ENCODE measurements around the gene SKAP1.

SKAP1 gene

DNA sequence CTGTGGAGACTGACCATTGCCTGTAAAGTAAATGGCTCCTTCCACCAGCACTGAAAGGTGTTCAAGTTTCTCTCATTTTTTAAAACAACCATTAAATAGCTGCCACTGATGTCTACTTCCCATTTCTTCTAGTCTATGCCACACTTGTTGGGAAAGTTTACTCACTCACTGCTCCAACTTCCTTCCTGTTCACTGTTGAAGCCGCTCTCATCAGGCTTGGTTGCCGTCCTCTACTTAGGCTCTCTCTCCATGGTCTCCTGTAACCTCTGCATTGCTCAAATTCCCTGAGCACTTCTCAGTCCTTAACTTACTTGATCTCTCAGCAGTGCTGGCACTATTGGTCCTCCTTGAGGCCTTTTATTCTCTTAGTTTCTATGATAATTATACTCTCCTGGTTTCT lies 290.1 kb downstream of the SKAP1 start:
- H3K18ac ChIP-seq (ENCODE audit: low read length), result no peak overlapping the region
- no peak overlapping the region for H2BK15ac ChIP-seq (ENCODE audit: low read length)
- H3K9ac ChIP-seq (ENCODE audit: low read depth, low read length, poor library complexity), result no peak overlapping the region
- H3K9me3 ChIP-seq (replicated peaks in 1 of 2; ENCODE audit: control insufficient read depth in 2 of 2, insufficient read depth in 1 of 2, low read depth in 1 of 2, low read length in 2 of 2), result no peaks in the 10 kb centered on the region
- H3K79me1 ChIP-seq (ENCODE audit: low read depth, low read length), result no peaks in the 10 kb centered on the region
- H3K36me3 ChIP-seq (replicated peaks in 1 of 2; ENCODE audit: control insufficient read depth in 2 of 2, insufficient read depth in 2 of 2, low read length in 2 of 2), result no peaks in the 10 kb centered on the region
- no peak overlapping the region for H3K14ac ChIP-seq (ENCODE audit: low read length)
- no peak overlapping the region for H3K27ac ChIP-seq (replicated peaks; ENCODE audit: low read length)
- no peak overlapping the region for H4K8ac ChIP-seq (ENCODE audit: low read depth, low read length)
- no peaks in the 10 kb centered on the region for H3K4me1 ChIP-seq (ENCODE audit: control insufficient read depth in 2 of 2, insufficient read depth in 1 of 2, low read depth in 1 of 2, low read length in 2 of 2)
- H3K27me3 ChIP-seq (ENCODE audit: control insufficient read depth in 3 of 3, insufficient read depth in 3 of 3, low read depth in 1 of 3, low read length in 3 of 3), result peaks cover 0 to 37% (median 0%) of the 10 kb centered on the region in 3 experiments
- H3K4ac ChIP-seq (ENCODE audit: low read length), result no peak overlapping the region
- H3K4me2 ChIP-seq (ENCODE audit: insufficient read depth, low read length, poor library complexity, severe bottlenecking), result no peak overlapping the region
- H3K4me3 ChIP-seq (ENCODE audit: low read length in 2 of 2), result no peak overlapping the region
- no peak overlapping the region for H3K23ac ChIP-seq (ENCODE audit: low read depth, low read length, poor library complexity)
- H4K91ac ChIP-seq (ENCODE audit: low read depth, low read length, poor library complexity), result no peak overlapping the region
- H2BK5ac ChIP-seq (ENCODE audit: low read length), result no peak overlapping the region
- no peak for DNase-seq (ENCODE audit: low spot score)
- no peak overlapping the region for H2AK5ac ChIP-seq (ENCODE audit: low read depth, low read length)
- no peak overlapping the region for H2BK120ac ChIP-seq (ENCODE audit: low read depth, low read length)
- no CpG with 5 or more reads among the region's 2 CpGs for WGBS, 2 donors (ENCODE audit: extremely low coverage in 2 of 2, insufficient read length in 2 of 2, insufficient replicate concordance in 1 of 2)
- no peak overlapping the region for H2BK12ac ChIP-seq (ENCODE audit: low read length)
- H2AFZ ChIP-seq (ENCODE audit: low read length), result no peak overlapping the region

DNA sequence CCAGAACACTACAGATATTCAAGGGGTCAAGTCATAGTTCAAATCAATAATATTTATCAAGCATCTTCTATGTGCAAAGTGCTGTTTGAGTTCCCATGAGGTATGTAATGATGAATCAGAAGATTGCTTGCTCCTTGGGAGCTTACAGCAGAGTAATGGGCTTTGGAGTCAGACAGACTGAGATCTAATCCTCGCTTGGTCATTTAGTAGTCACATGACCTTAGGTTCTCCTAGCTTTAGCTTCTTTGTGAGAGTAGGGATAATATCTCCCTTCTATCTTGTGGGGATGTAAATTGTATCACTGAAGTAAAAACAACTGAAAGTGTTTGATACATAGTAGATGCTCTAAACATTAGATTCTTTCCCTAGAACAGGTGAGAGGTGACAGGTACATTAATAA lies 292.4 kb downstream of the SKAP1 start:
- Histone ChIP-seq H2BK12ac (ENCODE audit: low read length) (no peak overlapping the region), H4K8ac (ENCODE audit: low read depth, low read length) (no peak overlapping the region), H3K9me3 (replicated peaks in 1 of 2; ENCODE audit: control insufficient read depth in 2 of 2, insufficient read depth in 1 of 2, low read depth in 1 of 2, low read length in 2 of 2) (no peaks in the 10 kb centered on the region), H3K4me2 (ENCODE audit: insufficient read depth, low read length, poor library complexity, severe bottlenecking) (no peak overlapping the region), H3K18ac (ENCODE audit: low read length) (no peak overlapping the region), H3K36me3 (replicated peaks in 1 of 2; ENCODE audit: control insufficient read depth in 2 of 2, insufficient read depth in 2 of 2, low read length in 2 of 2) (no peaks in the 10 kb centered on the region), H2AFZ (ENCODE audit: low read length) (no peak overlapping the region), H2BK5ac (ENCODE audit: low read length) (no peak overlapping the region), H2BK120ac (ENCODE audit: low read depth, low read length) (no peak overlapping the region), H3K4me1 (ENCODE audit: control insufficient read depth in 2 of 2, insufficient read depth in 1 of 2, low read depth in 1 of 2, low read length in 2 of 2) (no peaks in the 10 kb centered on the region), H2AK5ac (ENCODE audit: low read depth, low read length) (no peak overlapping the region), H3K79me1 (ENCODE audit: low read depth, low read length) (no peaks in the 10 kb centered on the region), H3K23ac (ENCODE audit: low read depth, low read length, poor library complexity) (no peak overlapping the region), H3K27me3 (ENCODE audit: control insufficient read depth in 3 of 3, insufficient read depth in 3 of 3, low read depth in 1 of 3, low read length in 3 of 3) (peaks cover 0 to 16% (median 0%) of the 10 kb centered on the region in 3 experiments), H4K91ac (ENCODE audit: low read depth, low read length, poor library complexity) (no peak overlapping the region), H3K27ac (replicated peaks; ENCODE audit: low read length) (no peak overlapping the region), H3K4me3 (ENCODE audit: low read length in 2 of 2) (no peak overlapping the region), H3K14ac (ENCODE audit: low read length) (no peak overlapping the region), H3K9ac (ENCODE audit: low read depth, low read length, poor library complexity) (no peak overlapping the region), H3K4ac (ENCODE audit: low read length) (no peak overlapping the region), H2BK15ac (ENCODE audit: low read length) (no peak overlapping the region)
- DNase-seq (ENCODE audit: low spot score), result no peak
- WGBS, 2 donors (ENCODE audit: extremely low coverage in 2 of 2, insufficient read length in 2 of 2, insufficient replicate concordance in 1 of 2), result no CpG with 5 or more reads among the region's 1 CpG

DNA sequence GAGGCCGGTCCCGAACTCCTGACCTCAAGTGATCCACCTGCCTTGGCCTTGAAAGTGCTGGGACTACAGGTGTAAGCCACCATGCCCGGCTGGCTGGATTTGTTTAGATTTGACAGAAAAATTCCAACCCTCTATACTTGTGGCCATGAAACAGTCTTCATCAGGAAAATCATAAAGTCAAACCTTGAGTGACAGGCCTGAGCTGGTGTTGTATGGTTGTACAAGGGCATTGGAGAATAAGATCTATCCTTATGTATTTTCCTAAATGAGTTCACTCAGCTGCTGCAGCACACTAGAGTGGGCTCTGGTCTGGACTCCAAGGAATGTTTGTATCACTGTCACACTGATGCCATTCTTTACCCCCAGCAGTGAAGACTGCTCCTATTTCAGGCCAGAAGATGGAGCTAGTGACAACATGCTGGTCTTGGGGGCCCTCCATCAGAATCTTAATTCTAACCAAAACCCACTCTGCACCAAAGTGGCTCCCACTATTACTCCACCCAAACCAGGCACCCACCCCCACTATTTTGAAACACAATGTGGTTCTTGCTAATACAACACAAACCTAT lies 295.0 kb downstream of the SKAP1 start:
- Histone ChIP-seq H3K27me3 (ENCODE audit: control insufficient read depth in 3 of 3, insufficient read depth in 3 of 3, low read depth in 1 of 3, low read length in 3 of 3) (peaks cover 0 to 7% (median 0%) of the 10 kb centered on the region in 3 experiments), H3K18ac (ENCODE audit: low read length) (no peak overlapping the region), H2BK15ac (ENCODE audit: low read length) (no peak overlapping the region), H2AK5ac (ENCODE audit: low read depth, low read length) (no peak overlapping the region), H3K9ac (ENCODE audit: low read depth, low read length, poor library complexity) (no peak overlapping the region), H4K91ac (ENCODE audit: low read depth, low read length, poor library complexity) (no peak overlapping the region), H2BK5ac (ENCODE audit: low read length) (no peak overlapping the region), H3K14ac (ENCODE audit: low read length) (no peak overlapping the region), H4K8ac (ENCODE audit: low read depth, low read length) (no peak overlapping the region), H3K27ac (replicated peaks; ENCODE audit: low read length) (no peak overlapping the region), H3K79me1 (ENCODE audit: low read depth, low read length) (no peaks in the 10 kb centered on the region), H2AFZ (ENCODE audit: low read length) (no peak overlapping the region), H3K4ac (ENCODE audit: low read length) (no peak overlapping the region), H3K23ac (ENCODE audit: low read depth, low read length, poor library complexity) (no peak overlapping the region), H2BK120ac (ENCODE audit: low read depth, low read length) (no peak overlapping the region), H3K9me3 (replicated peaks in 1 of 2; ENCODE audit: control insufficient read depth in 2 of 2, insufficient read depth in 1 of 2, low read depth in 1 of 2, low read length in 2 of 2) (no peaks in the 10 kb centered on the region), H3K4me2 (ENCODE audit: insufficient read depth, low read length, poor library complexity, severe bottlenecking) (no peak overlapping the region), H3K4me3 (ENCODE audit: low read length in 2 of 2) (no peak overlapping the region), H3K36me3 (replicated peaks in 1 of 2; ENCODE audit: control insufficient read depth in 2 of 2, insufficient read depth in 2 of 2, low read length in 2 of 2) (no peaks in the 10 kb centered on the region), H3K4me1 (ENCODE audit: control insufficient read depth in 2 of 2, insufficient read depth in 1 of 2, low read depth in 1 of 2, low read length in 2 of 2) (no peaks in the 10 kb centered on the region), H2BK12ac (ENCODE audit: low read length) (no peak overlapping the region)
- no CpG with 5 or more reads among the region's 3 CpGs for WGBS, 2 donors (ENCODE audit: extremely low coverage in 2 of 2, insufficient read length in 2 of 2, insufficient replicate concordance in 1 of 2)
- DNase-seq (ENCODE audit: low spot score), result no peak

DNA sequence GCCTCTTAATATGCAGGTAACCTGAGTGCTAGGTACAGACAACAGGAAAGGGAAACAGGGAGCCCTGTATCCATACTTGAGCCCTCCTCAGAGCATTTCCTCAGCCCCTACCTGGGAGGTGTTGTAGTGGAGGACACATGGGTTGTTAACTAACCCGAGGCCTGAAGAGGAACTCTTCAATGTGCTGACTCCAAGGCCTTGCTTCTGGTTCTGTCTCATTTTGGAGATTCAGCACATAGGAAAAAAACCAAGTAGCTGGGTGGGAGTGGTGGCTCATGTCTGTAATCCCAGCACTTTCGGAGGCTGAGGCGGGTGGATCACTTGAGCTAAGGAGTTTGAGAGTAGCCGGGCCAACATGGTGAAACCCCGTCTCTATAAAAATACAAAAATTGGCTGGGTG lies 297.6 kb downstream of the SKAP1 start:
- no peak overlapping the region for H4K8ac ChIP-seq (ENCODE audit: low read depth, low read length)
- H2AK5ac ChIP-seq (ENCODE audit: low read depth, low read length), result no peak overlapping the region
- H2AFZ ChIP-seq (ENCODE audit: low read length), result no peak overlapping the region
- no peaks in the 10 kb centered on the region for H3K36me3 ChIP-seq (replicated peaks in 1 of 2; ENCODE audit: control insufficient read depth in 2 of 2, insufficient read depth in 2 of 2, low read length in 2 of 2)
- no peak overlapping the region for H3K14ac ChIP-seq (ENCODE audit: low read length)
- H2BK12ac ChIP-seq (ENCODE audit: low read length), result no peak overlapping the region
- no peak overlapping the region for H3K18ac ChIP-seq (ENCODE audit: low read length)
- DNase-seq (ENCODE audit: low spot score), result no peak
- H3K9me3 ChIP-seq (replicated peaks in 1 of 2; ENCODE audit: control insufficient read depth in 2 of 2, insufficient read depth in 1 of 2, low read depth in 1 of 2, low read length in 2 of 2), result no peaks in the 10 kb centered on the region
- no peak overlapping the region for H3K4ac ChIP-seq (ENCODE audit: low read length)
- no peak overlapping the region for H2BK120ac ChIP-seq (ENCODE audit: low read depth, low read length)
- H3K27me3 ChIP-seq (ENCODE audit: control insufficient read depth in 3 of 3, insufficient read depth in 3 of 3, low read depth in 1 of 3, low read length in 3 of 3), result no peaks in the 10 kb centered on the region
- H2BK5ac ChIP-seq (ENCODE audit: low read length), result no peak overlapping the region
- WGBS, 2 donors (ENCODE audit: extremely low coverage in 2 of 2, insufficient read length in 2 of 2, insufficient replicate concordance in 1 of 2), result no CpG with 5 or more reads among the region's 5 CpGs
- H3K4me1 ChIP-seq (ENCODE audit: control insufficient read depth in 2 of 2, insufficient read depth in 1 of 2, low read depth in 1 of 2, low read length in 2 of 2), result no peaks in the 10 kb centered on the region
- no peak overlapping the region for H3K23ac ChIP-seq (ENCODE audit: low read depth, low read length, poor library complexity)
- no peak overlapping the region for H3K27ac ChIP-seq (replicated peaks; ENCODE audit: low read length)
- H3K79me1 ChIP-seq (ENCODE audit: low read depth, low read length), result no peaks in the 10 kb centered on the region
- H4K91ac ChIP-seq (ENCODE audit: low read depth, low read length, poor library complexity), result no peak overlapping the region
- H3K4me2 ChIP-seq (ENCODE audit: insufficient read depth, low read length, poor library complexity, severe bottlenecking), result no peak overlapping the region
- H2BK15ac ChIP-seq (ENCODE audit: low read length), result no peak overlapping the region
- no peak overlapping the region for H3K9ac ChIP-seq (ENCODE audit: low read depth, low read length, poor library complexity)
- no peak overlapping the region for H3K4me3 ChIP-seq (ENCODE audit: low read length in 2 of 2)
